Measurements from ENCODE around the gene ABHD16A.
A peak's percentile ranks its signal among the peaks of the same experiment; 100 is the strongest.

Gene ABHD16A

GRCh38 chr6:31730631-31731086 lies 27.5 kb upstream of the ABHD16A start:
- DNase-seq, result no peak

DNA sequence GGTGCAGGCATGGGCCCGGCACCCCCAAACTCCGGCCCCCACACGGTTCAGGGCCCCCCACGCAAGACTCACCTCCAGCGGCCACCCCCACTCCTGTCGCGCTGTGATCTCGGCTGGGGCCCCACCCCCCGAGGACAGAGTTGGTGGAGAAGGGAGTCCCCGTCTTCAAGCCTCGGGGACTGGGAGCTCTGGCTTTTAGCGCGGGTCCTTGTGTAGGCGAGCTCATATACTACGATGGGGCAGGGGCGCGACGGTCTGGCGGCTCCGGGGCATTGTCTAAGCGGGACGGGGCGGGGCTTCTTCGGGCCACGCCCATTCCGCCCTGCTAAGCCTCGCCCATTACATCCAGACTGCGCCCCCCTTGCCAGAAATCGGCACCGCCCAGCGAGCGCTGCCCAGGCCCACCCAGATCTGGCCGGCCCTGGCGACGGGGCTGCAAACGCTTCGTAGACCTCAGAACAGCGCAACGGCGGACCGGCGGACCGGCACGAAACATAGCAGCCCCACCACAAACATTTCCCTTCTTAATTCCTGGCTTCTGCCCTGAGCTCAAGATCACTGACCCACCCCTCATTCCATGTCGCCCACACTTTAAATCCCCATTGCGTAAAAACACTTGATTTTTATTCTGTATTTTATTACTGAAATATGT lies 27.0 kb upstream of the ABHD16A start:
- DNase-seq, result peak; percentile 73

GRCh38 chr6:31729515-31729978 lies 26.4 kb upstream of the ABHD16A start:
- peak; percentile 82 for DNase-seq

DNA sequence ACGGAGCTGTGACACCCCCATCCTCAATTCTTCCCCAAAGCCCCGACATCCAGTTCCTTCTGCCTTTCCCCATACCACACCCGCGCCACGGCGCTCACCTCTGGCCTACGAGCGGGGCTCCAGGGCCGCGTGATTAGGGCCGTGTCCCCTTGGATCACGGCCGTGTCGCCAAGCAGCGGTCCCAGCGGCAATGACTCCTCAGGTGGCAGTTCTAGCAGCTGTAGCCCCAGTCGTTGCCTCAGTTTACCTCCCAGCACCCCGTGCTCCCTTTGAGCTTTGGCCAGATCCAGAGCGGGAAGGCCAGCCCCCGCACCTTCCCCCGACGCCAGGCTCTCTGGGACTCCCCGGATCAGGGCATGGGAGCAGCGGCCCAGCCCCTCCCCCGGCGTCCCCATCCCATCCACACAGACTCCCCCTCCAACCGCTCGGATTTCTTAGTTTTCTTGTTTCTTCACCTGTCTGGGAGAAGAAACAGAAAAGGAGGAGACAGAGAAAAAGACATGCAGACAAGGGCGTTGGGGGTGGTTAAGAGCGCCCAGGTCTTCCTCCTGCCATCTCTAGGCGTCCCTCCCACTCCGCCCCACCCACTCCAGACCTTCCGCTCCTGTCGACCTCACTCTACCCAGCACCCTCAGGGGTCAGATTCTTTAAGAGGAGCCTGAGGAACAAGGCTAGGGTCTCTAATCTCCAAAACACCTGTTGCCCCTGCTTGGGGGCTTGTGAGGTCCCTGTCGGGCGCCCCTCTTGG lies 25.8 kb upstream of the ABHD16A start, which contains the start of gene DDAH2:
DDAH2 (minus strand) TSS at position 533 of the 748 bp plus-strand sequence; CDS start at position 395, 138 bp downstream.
- DNase-seq, result no peak

DNA sequence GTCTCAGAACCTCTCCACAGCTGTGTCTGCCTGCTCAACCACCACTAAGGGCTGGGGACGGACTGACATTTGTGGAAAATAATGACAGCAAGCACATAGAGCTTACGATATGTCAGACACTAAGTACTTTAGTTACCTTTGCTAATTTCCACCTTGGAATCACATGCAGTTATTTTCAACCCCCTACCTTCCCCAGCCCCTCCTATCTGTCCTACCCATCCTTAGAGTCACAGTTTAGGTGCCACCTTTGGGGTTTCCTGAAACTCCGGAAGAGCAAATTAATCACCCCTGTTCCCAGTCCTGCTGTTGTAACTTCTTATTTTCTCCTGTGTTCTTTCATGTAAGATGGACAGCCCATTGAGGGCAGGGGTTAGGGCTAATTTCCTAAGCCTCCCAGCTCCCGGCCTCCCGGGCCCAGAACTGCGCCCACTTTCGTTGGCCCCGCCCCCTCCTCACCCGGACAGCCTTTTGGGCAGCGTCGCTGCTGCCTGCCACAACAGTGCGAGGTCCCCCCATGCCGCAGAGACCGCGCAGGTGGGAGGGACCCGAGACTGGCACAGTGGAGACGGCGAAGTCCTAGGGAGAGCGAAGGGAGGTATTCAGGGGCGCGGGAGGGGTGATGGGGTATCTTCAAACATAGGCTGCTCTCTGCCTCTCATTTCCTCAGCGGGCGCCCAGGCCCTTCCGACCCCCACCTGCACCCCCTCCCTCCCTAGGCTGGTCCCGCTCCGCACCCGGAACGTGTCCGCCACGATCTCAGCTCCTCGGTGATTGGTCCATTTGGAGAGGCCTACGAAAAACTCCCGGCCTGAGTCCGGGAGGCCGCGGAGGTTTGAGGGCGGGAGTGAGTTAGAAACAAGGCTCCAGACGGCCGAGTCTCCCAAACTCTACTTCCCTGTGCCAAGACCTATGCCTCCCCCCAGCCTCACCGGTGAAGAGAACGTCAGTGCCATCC lies 24.9 kb upstream of the ABHD16A start:
- no peak for DNase-seq

DNA sequence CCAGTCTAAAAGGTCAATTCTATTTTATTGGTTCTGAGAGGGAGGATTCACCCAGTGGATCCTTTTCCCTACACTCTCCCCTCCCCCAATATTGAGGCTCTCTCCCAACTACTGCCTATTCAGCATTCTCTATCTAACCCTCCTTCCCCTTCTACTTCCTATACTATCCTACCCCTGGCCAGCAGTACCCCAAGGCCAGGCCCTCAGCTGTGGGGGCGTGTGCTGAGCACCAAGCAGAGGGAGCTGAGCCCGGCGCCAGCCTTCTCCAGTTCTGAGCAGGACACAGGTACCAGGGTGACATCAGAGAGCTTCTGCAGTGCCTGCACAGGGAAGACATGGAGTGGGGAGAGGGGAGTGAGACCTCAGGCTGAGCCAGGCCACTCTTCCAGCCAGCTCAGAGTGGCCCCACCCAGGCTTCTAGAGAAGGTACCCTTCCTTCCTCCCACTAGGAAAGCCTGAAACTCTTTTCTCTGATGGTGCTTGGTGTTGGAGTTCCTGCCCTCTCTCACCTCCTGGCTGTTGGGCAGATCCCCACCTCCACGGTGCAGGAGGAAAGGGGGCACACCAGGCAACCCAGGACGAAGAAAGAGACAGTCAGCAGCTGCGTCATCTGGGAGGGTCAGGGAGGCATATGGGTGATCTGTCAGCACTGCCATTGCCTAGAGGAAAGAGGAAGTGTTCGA lies 24.1 kb upstream of the ABHD16A start:
- peak; percentile 71 for DNase-seq

DNA sequence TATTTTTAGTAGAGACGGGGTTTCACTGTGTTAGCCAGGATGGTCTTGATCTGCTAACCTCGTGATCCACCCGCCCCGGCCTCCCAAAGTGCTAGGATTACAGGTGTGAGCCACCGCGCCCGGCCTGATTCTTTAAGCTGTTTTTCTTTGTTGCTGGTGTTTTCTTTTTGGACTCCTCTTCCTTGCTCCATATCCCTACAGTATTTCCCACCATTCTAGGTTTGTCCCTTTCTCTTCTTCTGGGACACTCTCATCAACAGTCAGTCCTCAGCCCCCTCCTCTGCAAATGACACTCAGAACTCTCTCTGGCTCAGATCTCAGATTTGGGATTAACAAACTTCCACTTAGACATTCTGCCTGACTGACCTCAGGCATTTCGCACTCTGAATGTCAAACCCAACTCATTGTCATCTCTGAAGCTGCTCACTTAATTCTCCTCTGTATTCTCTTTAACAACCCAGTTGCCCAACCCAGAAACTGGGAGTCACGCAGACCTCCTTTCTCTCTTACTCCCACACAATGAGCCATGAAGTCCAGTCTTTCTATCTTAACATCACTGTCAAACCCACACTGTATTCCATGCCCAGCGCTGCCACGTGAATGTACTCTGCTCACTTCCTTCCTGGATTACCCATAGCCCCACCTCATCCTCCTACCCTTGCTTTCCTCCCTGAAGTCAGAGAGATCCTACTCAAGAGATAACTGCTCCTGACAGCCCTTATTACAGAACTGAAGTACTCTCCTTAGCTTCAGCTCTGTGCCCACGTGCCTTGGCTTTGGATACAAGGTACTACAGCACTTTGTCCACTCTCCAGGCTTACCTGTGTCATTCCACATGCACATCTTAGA lies 22.6 kb upstream of the ABHD16A start:
- no peak for DNase-seq

GRCh38 chr6:31723980-31724691 lies 21.0 kb upstream of the ABHD16A start:
- DNase-seq, result no peak

DNA sequence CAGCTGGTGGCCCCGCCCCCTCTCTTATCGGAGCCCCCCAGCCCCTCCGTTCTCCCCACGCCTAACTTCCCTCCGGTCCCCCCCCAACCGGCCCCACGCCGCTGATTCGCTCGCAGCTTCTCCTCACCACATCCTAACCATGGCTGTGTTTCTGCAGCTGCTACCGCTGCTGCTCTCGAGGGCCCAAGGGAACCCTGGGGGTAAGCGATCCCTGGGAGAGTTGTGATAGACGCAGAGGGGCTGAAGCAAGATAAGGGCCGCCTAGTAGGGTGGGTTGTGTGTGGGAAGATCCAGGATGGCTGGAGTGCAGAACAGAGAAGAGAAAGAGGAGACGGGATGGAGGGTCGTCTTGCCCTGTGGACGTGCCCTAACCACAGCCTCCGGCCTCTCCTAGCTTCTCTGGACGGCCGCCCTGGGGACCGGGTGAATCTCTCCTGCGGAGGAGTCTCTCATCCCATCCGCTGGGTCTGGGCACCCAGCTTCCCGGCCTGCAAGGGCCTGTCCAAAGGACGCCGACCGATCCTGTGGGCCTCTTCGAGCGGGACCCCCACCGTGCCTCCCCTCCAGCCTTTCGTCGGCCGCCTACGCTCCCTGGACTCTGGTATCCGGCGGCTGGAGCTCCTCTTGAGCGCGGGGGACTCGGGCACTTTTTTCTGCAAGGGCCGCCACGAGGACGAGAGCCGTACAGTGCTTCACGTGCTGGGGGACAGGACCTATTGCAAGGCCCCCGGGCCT lies 20.3 kb upstream of the ABHD16A start, which contains the start of gene MPIG6B:
MPIG6B (plus strand) TSS at position 129 of the 735 bp plus-strand sequence; CDS start at position 140, 11 bp downstream.
- no peak for DNase-seq

- DNase-seq, result no peak
Observed at GRCh38 chr6:31722173-31722572, 19.0 kb upstream of the ABHD16A start.

DNA sequence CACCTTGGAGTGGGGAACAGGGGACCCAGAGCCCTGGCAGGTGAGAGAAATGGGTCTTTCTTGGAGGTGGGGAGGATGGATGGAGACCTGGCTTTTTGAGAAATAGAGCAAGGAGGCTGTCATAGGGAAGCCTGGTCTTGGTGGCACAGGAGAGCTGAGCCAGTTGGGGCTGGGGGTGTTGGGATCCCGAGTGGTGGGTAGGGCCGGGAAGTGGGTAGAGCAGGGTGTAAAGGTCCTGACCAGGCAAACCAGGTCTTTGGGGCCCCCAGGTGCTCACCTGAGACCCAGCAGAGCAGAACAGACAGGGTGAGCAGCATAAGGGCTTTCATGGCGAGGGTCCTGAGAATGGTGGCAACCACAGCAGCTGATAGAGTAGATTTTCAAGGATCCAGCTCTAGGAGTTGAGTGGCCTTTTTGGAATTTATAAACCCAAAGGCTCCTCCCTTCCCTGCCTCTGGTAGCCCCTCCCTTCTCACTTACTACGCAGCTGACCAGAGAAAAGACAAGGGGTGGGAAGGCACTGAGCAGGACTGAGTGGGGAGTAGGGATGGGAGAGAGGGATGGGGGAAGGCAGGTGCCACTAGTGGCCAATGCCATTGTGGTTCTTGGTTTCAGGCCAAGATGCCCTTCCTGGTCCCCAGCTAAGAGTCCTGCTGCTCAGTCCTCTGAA lies 18.4 kb upstream of the ABHD16A start, which contains the start of gene LY6G6C:
LY6G6C (minus strand) TSS at position 396 of the 670 bp plus-strand sequence; CDS start at position 329, 67 bp downstream.
- DNase-seq, result no peak

DNA sequence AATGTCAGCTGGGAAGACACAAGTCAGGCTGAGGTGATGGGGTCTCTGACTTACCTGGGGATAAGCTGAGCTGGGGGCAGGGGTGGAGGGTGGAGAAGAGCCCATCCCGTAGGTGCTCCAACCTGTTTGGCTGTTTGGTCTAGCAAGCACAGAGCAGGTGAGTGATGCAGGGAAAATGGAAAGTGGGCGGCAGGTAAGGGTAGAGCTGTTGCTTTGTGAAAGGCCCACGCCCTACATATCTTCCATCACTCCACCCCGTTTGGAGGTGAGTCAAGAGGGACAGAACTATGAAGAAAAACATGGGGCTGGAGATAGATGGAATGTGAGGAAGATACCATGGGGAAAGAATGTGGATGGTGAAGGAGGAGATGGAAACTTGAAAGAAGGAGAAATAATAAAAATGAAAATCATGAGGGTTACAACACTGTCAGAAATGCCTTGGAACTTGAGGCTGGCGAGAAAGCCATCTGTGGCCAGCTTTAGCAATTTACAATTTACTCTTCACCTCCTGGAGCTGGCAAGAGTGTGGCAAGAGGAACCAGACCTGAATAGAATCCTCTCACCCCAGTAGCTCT lies 17.2 kb upstream of the ABHD16A start:
- no peak for DNase-seq

- no peak for DNase-seq
Observed at GRCh38 chr6:31719001-31719400, 15.9 kb upstream of the ABHD16A start.

DNA sequence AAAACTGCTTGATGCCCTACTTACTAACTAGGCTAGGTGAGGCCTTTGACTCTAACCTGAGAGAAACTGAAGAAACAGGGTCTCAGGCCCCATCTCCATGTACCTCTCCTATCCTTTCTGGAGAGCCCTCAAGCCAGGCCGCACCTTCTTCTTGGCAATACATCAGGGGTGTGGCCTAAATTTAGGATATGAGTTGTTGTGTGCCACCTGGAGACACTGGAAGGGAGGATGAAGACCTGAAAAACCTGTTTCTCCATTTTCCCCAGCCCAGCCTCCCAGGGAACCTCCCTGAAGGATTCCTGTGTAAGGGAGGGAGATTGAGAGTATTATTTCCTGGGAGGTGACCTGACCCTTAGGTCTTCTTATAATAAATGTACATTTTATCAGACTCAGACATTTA lies 15.1 kb upstream of the ABHD16A start:
- no peak for DNase-seq

DNA sequence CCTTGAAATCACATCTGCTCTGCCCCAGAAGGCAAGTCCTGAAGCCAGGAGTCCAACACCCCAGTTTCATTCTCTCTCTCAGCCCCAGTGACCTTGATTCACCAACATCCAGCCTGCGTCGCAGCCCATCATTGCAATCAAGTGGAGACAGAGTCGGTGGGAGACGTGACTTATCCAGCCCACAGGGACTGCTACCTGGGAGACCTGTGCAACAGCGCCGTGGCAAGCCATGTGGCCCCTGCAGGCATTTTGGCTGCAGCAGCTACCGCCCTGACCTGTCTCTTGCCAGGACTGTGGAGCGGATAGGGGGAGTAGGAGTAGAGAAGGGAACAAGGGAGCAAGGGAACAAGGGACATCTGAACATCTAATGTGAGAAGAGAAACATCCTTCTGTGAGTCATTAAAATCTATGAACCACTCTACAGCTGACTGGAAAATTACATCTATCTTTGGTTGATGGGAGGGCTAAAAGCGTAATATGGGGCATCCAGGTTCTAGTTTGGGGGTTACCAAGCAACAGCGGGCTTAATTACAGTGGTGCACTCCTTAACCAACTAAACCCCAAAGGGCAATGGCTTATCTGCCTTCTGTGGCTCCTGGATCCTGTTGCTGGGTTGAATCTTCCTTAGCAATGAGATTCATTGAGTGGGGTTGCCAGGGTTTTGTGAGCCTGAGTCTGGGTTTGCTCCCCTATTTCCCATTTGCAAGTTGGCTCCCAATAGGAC lies 14.5 kb upstream of the ABHD16A start:
- DNase-seq, result no peak

GRCh38 chr6:31715022-31715958 lies 12.2 kb upstream of the ABHD16A start, which contains the start of gene LY6G6D:
TSS of gene LY6G6D (plus strand) at chr6:31715348. CDS start at chr6:31715356, 8 bp downstream.
- no peak for DNase-seq
